IPS-18a (cell line): ENCODE results near the gene RNF213.

Experiments used
- H3K27ac ChIP-seq: one replicate; pipeline ENCODE4 v1.5.1; 2013; ENCODE audit warnings: low read length
- H3K27me3 ChIP-seq: one replicate; pipeline ENCODE4 v1.6.1; 2013; ENCODE audit warnings: mild to moderate bottlenecking, low read length; ENCODE audit not compliant: control insufficient read depth, insufficient read depth
- H3K36me3 ChIP-seq: one replicate; pipeline ENCODE4 v1.6.1; 2013; ENCODE audit warnings: low read depth, low read length; ENCODE audit not compliant: control insufficient read depth
- H3K4me1 ChIP-seq: one replicate; pipeline ENCODE4 v1.6.1; 2013; ENCODE audit warnings: low read depth, low read length; ENCODE audit not compliant: control insufficient read depth
- H3K4me3 ChIP-seq: one replicate; pipeline ENCODE4 v1.5.1; 2013; ENCODE audit warnings: low read length
- H3K9ac ChIP-seq: one replicate; pipeline ENCODE4 v1.6.1; 2013; ENCODE audit warnings: mild to moderate bottlenecking, low read length, moderate library complexity
- H3K9me3 ChIP-seq: one replicate; pipeline ENCODE4 v1.6.1; 2013; ENCODE audit warnings: low read depth, low read length; ENCODE audit not compliant: control insufficient read depth

The RNF213 gene

GRCh38 chr17:80219013-80219762 lies 41.5 kb upstream of the RNF213 start:
- Histone ChIP-seq H3K27ac (no peak overlapping the region), H3K9me3 (no peaks in the 10 kb centered on the region), H3K36me3 (no peaks in the 10 kb centered on the region), H3K9ac (peak overlapping the region; percentile 69), H3K4me3 (peak overlapping the region; percentile 78), H3K4me1 (no peaks in the 10 kb centered on the region), H3K27me3 (peaks cover 6% of the 10 kb centered on the region)

- H3K9me3 ChIP-seq, result no peaks in the 10 kb centered on the region
- H3K36me3 ChIP-seq, result no peaks in the 10 kb centered on the region
- peaks cover 6% of the 10 kb centered on the region for H3K27me3 ChIP-seq
- peak overlapping the region; percentile 78 for H3K4me3 ChIP-seq
- H3K9ac ChIP-seq, result peak overlapping the region; percentile 69
- peaks cover 3% of the 10 kb centered on the region for H3K4me1 ChIP-seq
- H3K27ac ChIP-seq, result no peak overlapping the region
These were observed 40.9 kb upstream of the RNF213 start for GRCh38 chr17:80219763-80220053.

- no peak within 1 kb of the TSS for H3K27ac ChIP-seq
- peak within 1 kb of the TSS; percentile 78 for H3K4me3 ChIP-seq
- H3K27me3 ChIP-seq, result peaks cover 6% of the 10 kb centered on the region
- H3K36me3 ChIP-seq, result no peaks in the 10 kb centered on the region
- H3K9me3 ChIP-seq, result no peaks in the 10 kb centered on the region
- peaks cover 8% of the 10 kb centered on the region for H3K4me1 ChIP-seq
- peak within 1 kb of the TSS; percentile 69 for H3K9ac ChIP-seq
These were observed 40.5 kb upstream of the RNF213 start, which contains the start of the genes SGSH and SLC26A11 for GRCh38 chr17:80220054-80220735. TSS of gene SGSH (minus strand) at chr17:80220333. CDS start at chr17:80220313, 20 bp downstream. TSS of gene SLC26A11 (plus strand) at chr17:80220427. CDS start at chr17:80221561, 1,134 bp downstream.

DNA sequence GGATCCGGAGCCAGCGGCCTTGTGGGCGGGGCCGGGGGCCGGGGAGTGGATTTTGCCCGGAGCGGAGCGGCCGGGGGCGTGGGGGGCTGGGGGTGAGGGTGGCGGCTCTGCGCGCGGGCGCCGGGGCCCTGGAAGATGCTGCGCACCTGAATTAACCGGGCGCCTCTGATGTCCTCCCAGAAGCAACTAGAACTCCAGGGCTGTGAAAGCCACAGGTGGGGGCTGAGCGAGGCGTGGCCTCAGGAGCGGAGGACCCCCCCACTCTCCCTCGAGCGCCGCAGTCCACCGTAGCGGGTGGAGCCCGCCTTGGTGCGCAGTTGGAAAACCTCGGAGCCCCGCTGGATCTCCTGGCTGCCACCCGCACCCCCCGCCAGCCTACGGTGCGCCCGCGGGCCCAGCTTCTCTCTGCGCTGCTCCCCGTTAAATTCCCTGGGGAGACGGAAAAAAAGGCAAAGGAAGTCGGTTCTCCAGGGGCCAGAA lies 39.9 kb upstream of the RNF213 start:
- Histone ChIP-seq H3K4me3 (peak overlapping the region; percentile 78), H3K27me3 (peaks cover 6% of the 10 kb centered on the region), H3K27ac (no peak overlapping the region), H3K9ac (peak overlapping the region; percentile 19), H3K4me1 (peaks cover 12% of the 10 kb centered on the region), H3K36me3 (no peaks in the 10 kb centered on the region), H3K9me3 (no peaks in the 10 kb centered on the region)

GRCh38 chr17:80221351-80222105 lies 39.1 kb upstream of the RNF213 start:
- Histone ChIP-seq H3K9ac (no peak overlapping the region), H3K4me3 (peak overlapping the region; percentile 78)

DNA sequence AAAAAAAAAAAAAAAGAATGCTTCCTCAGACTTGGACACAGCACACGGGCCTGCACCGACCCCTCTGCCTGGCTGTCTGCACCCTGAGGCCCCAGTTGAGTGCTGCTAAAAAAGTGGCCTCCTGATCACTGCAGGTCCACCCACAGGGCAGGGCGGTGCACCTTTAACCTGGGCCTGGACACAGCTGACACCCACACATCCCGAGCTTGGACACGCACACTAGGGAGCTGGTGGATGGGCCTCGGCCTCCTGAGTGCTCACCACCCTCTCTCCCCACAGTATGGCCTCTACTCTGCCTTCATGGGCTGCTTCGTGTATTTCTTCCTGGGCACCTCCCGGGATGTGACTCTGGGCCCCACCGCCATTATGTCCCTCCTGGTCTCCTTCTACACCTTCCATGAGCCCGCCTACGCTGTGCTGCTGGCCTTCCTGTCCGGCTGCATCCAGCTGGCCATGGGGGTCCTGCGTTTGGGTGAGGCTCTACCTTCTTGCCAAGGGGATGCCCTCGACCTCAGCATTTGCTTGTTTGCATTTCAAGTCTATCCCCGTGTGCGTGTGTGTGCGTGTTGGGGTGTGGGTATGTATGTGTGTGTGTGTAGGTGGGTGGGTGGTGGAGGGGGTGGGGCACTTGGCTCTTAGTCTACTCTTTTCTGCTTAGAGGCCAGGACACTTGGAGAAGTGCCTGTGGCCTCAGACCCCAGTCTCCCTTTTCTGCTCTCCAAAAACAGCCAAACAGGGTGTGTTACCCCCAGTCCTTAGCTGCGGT lies 38.1 kb upstream of the RNF213 start:
- Histone ChIP-seq H3K27ac (no peak overlapping the region), H3K9me3 (no peaks in the 10 kb centered on the region), H3K4me3 (no peak overlapping the region), H3K9ac (no peak overlapping the region), H3K4me1 (peaks cover 12% of the 10 kb centered on the region), H3K36me3 (no peaks in the 10 kb centered on the region), H3K27me3 (peaks cover 6% of the 10 kb centered on the region)

More at GRCh38 chr17:80221351-80222105, 39.1 kb upstream of the RNF213 start:
- no peak overlapping the region for H3K27ac ChIP-seq
- no peaks in the 10 kb centered on the region for H3K36me3 ChIP-seq
- H3K9me3 ChIP-seq, result no peaks in the 10 kb centered on the region
- peaks cover 12% of the 10 kb centered on the region for H3K4me1 ChIP-seq
- H3K27me3 ChIP-seq, result peaks cover 6% of the 10 kb centered on the region

DNA sequence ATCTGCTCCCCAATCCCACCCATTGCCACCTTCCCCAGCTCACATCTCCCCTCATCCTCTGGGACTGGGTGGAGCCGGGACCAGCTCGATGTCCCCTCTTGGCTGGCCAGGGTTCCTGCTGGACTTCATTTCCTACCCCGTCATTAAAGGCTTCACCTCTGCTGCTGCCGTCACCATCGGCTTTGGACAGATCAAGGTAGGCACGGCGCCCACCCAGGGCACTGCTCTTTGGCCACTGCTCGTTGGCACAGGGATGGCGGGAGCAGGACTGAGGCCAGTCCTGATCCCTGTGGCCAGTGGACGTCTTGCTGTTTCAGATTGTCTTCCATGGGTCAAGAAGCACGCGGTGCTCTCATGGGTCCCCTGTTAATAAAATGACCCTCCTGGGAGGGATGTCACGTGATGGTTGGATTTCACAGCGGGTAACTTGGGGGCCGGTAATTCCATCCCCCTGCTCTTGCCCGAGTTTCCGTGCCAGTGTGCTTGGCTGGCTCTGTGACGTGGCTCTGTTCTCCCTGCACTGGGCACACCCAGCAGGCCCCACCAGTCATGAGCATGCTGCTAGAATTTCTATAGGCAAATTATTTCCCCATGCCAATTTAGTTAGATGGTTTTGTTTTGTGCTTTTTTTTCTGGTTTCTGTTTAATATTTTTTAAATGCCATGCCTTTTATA lies 37.4 kb upstream of the RNF213 start:
- Histone ChIP-seq H3K4me1 (peaks cover 12% of the 10 kb centered on the region), H3K4me3 (no peak overlapping the region), H3K36me3 (peaks cover 2% of the 10 kb centered on the region), H3K27ac (no peak overlapping the region), H3K9ac (no peak overlapping the region), H3K9me3 (no peaks in the 10 kb centered on the region), H3K27me3 (peaks cover 6% of the 10 kb centered on the region)

- Histone ChIP-seq H3K4me3 (no peak overlapping the region), H3K4me1 (peaks cover 12% of the 10 kb centered on the region), H3K27me3 (peaks cover 6% of the 10 kb centered on the region), H3K9ac (no peak overlapping the region), H3K9me3 (no peaks in the 10 kb centered on the region), H3K27ac (no peak overlapping the region), H3K36me3 (peaks cover 3% of the 10 kb centered on the region)
These were observed 36.7 kb upstream of the RNF213 start for GRCh38 chr17:80223838-80224497.

GRCh38 chr17:80224683-80225082 lies 36.0 kb upstream of the RNF213 start:
- Histone ChIP-seq H3K9ac (no peak overlapping the region), H3K4me3 (no peak overlapping the region), H3K36me3 (peaks cover 3% of the 10 kb centered on the region), H3K4me1 (peaks cover 12% of the 10 kb centered on the region), H3K9me3 (no peaks in the 10 kb centered on the region), H3K27me3 (peaks cover 6% of the 10 kb centered on the region), H3K27ac (no peak overlapping the region)

DNA sequence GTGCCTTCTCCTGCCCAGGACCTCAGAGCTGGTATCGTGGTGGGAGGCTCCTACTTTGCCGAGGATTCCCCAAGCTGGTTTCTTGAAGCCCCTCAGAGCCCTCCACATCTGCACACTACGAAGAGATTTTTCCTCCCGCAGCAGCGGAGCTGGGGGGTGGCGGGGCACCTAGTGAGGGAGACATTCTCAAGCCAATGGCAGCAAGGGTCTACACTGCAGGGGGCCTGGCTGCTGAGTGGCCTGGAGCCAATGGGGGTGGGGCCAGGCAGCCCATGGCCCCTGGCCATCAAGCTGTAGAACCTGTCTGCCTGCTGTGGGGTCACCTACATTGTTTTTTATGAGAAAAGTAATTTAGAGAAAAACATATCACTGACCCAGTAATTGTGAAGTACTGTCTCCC lies 35.4 kb upstream of the RNF213 start:
- Histone ChIP-seq H3K9me3 (no peaks in the 10 kb centered on the region), H3K4me3 (no peak overlapping the region), H3K4me1 (peaks cover 12% of the 10 kb centered on the region), H3K27me3 (peaks cover 6% of the 10 kb centered on the region), H3K27ac (no peak overlapping the region), H3K36me3 (peaks cover 3% of the 10 kb centered on the region), H3K9ac (no peak overlapping the region)
